Measurements from ENCODE around the gene CBX6.

DNA sequence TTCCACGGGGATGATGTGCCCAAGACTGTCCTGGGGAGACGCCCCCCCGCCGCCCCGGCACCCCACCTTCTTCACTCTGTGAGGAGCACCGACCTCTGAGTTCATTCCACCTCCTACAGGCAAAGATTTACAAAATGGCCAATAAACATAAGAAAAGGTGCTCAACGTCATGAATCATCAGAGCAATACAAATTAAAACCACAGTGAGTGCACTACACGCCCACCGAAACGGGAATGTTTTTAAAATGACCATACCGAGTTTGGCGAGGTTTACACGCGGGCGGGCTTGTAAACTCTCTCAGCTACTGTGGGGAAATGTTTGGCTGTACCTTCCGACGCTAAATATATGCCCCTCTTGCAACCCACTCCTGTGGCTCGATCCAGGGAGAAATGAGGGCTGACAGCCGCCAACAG is 36.1 kb downstream of the CBX6 start:
- TF ChIP-seq, protein P1, sequence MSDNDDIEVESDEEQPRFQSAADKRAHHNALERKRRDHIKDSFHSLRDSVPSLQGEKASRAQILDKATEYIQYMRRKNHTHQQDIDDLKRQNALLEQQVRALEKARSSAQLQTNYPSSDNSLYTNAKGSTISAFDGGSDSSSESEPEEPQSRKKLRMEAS (CRISPR knock-in tag; IDR thresholded peaks at IDR 0.05), result no peak
- TF ChIP-seq, protein P2, sequence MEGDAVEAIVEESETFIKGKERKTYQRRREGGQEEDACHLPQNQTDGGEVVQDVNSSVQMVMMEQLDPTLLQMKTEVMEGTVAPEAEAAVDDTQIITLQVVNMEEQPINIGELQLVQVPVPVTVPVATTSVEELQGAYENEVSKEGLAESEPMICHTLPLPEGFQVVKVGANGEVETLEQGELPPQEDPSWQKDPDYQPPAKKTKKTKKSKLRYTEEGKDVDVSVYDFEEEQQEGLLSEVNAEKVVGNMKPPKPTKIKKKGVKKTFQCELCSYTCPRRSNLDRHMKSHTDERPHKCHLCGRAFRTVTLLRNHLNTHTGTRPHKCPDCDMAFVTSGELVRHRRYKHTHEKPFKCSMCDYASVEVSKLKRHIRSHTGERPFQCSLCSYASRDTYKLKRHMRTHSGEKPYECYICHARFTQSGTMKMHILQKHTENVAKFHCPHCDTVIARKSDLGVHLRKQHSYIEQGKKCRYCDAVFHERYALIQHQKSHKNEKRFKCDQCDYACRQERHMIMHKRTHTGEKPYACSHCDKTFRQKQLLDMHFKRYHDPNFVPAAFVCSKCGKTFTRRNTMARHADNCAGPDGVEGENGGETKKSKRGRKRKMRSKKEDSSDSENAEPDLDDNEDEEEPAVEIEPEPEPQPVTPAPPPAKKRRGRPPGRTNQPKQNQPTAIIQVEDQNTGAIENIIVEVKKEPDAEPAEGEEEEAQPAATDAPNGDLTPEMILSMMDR (IDR thresholded peaks at IDR 0.05 in 2 of 3, conservative IDR thresholded peaks at IDR 0.05 in 1 of 3; ENCODE audit: insufficient read depth in 2 of 3, low read depth in 1 of 3, low read length in 3 of 3), result no peak
- TF ChIP-seq BRD9 (IDR thresholded peaks at IDR 0.05; ENCODE audit: low read depth, partially characterized antibody) (no peak), TCF7 (IDR thresholded peaks at IDR 0.05; ENCODE audit: borderline replicate concordance) (no peak), KAT8 (IDR thresholded peaks at IDR 0.05; ENCODE audit: low read depth) (no peak), TAF1 (IDR thresholded peaks at IDR 0.05; ENCODE audit: control insufficient read depth, extremely low read depth, insufficient read depth, low read length, severe bottlenecking) (no peak), NFRKB (IDR thresholded peaks at IDR 0.05; ENCODE audit: low read depth) (no peak), MAFF (IDR thresholded peaks at IDR 0.05; ENCODE audit: low read length) (no peak)
- TF ChIP-seq, protein P3, sequence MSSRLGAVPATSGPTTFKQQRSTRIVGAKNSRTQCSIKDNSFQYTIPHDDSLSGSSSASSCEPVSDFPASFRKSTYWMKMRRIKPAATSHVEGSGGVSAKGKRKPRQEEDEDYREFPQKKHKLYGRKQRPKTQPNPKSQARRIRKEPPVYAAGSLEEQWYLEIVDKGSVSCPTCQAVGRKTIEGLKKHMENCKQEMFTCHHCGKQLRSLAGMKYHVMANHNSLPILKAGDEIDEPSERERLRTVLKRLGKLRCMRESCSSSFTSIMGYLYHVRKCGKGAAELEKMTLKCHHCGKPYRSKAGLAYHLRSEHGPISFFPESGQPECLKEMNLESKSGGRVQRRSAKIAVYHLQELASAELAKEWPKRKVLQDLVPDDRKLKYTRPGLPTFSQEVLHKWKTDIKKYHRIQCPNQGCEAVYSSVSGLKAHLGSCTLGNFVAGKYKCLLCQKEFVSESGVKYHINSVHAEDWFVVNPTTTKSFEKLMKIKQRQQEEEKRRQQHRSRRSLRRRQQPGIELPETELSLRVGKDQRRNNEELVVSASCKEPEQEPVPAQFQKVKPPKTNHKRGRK (tag; IDR thresholded peaks at IDR 0.05), result no peak

Measured in K562 (cell line).